COLO668 (cell line): ENCODE measurements around the gene NKX1-1.
A peak's percentile ranks its signal among the peaks of the same experiment; 100 is the strongest.
"Not testable (repeated sequence)": the region's sequence is repeated elsewhere in the genome, so short reads cannot be mapped to it uniquely, and the experiment has no call there.

Experiments used
- DNase-seq: peaks from one replicate; lab custom pipeline; 2025; ENCODE audit not compliant: unreplicated experiment; lab: John Stamatoyannopoulos, UW

Gene NKX1-1

GRCh38 chr4:1375051-1375721 lies 31.1 kb downstream of the NKX1-1 start:
- DNase-seq: no peak

- DNase-seq: no peak
These were observed 31.6 kb downstream of the NKX1-1 start for GRCh38 chr4:1374706-1375045.

- no peak for DNase-seq
These were observed 32.1 kb downstream of the NKX1-1 start for GRCh38 chr4:1373892-1374705.

- DNase-seq: not testable (repeated sequence)
These were observed 33.7 kb downstream of the NKX1-1 start for GRCh38 chr4:1372576-1372975.

- DNase-seq: no peak
These were observed 34.8 kb downstream of the NKX1-1 start for GRCh38 chr4:1371176-1372165.

- no peak for DNase-seq
These were observed 35.7 kb downstream of the NKX1-1 start for GRCh38 chr4:1370321-1371124.

- DNase-seq: no peak
These were observed 36.7 kb downstream of the NKX1-1 start for GRCh38 chr4:1369479-1370079.

GRCh38 chr4:1369091-1369450 lies 37.2 kb downstream of the NKX1-1 start:
- no peak for DNase-seq

- peak; percentile 8 for DNase-seq
These were observed 37.7 kb downstream of the NKX1-1 start for GRCh38 chr4:1368421-1369090.

- DNase-seq: no peak
These were observed 38.3 kb downstream of the NKX1-1 start for GRCh38 chr4:1367936-1368289.

- DNase-seq: no peak
These were observed 38.9 kb downstream of the NKX1-1 start for GRCh38 chr4:1367230-1367935.

- DNase-seq: no peak
These were observed 39.6 kb downstream of the NKX1-1 start for GRCh38 chr4:1366371-1367229.

- DNase-seq: peak; percentile 94
These were observed 40.7 kb downstream of the NKX1-1 start for GRCh38 chr4:1365271-1366178.

GRCh38 chr4:1364748-1365147 lies 41.5 kb downstream of the NKX1-1 start:
- no peak for DNase-seq

- no peak for DNase-seq
These were observed 42.0 kb downstream of the NKX1-1 start for GRCh38 chr4:1364217-1364616.

- no peak for DNase-seq
These were observed 42.7 kb downstream of the NKX1-1 start for GRCh38 chr4:1363513-1363912.

GRCh38 chr4:1362521-1362920 lies 43.7 kb downstream of the NKX1-1 start:
- DNase-seq: no peak
